ENCODE measurements around the gene RASSF10.

RASSF10 gene

GRCh38 chr11:12966002-12966401 is 43.1 kb upstream of the RASSF10 start:
- TF ChIP-seq POLR2AphosphoS5 (IDR thresholded peaks at IDR 0.05; ENCODE audit: low read depth) (no peak), CTCF (IDR thresholded peaks at IDR 0.05; ENCODE audit: insufficient read depth, low read length) (no peak), GABPA (IDR thresholded peaks at IDR 0.05; ENCODE audit: low read depth) (no peak), REST (IDR thresholded peaks at IDR 0.05; ENCODE audit: insufficient replicate concordance, low read depth) (no peak)

GRCh38 chr11:12968101-12968500 is 41.0 kb upstream of the RASSF10 start:
- TF ChIP-seq POLR2AphosphoS5 (IDR thresholded peaks at IDR 0.05; ENCODE audit: low read depth) (no peak), REST (IDR thresholded peaks at IDR 0.05; ENCODE audit: insufficient replicate concordance, low read depth) (no peak), SPI1 (IDR thresholded peaks at IDR 0.05; ENCODE audit: borderline replicate concordance, low read depth) (no peak), CTCF (IDR thresholded peaks at IDR 0.05; ENCODE audit: insufficient read depth, low read length) (no peak), GABPA (IDR thresholded peaks at IDR 0.05; ENCODE audit: low read depth) (no peak)
- no peak for DNase-seq (ENCODE audit: low read depth in 1 of 2, low spot score in 1 of 2)
- no peak overlapping the region for H3K27ac ChIP-seq (replicated peaks)
- H3K4me3 ChIP-seq (replicated peaks; ENCODE audit: insufficient read depth, low read length): no peak overlapping the region
- no peaks in the 10 kb centered on the region for H3K27me3 ChIP-seq (ENCODE audit: insufficient read depth, poor library complexity, severe bottlenecking)

More at GRCh38 chr11:12966002-12966401, 43.1 kb upstream of the RASSF10 start:
- H3K27ac ChIP-seq (replicated peaks): no peak overlapping the region
- no peak overlapping the region for H3K4me3 ChIP-seq (replicated peaks; ENCODE audit: insufficient read depth, low read length)
- DNase-seq (ENCODE audit: low read depth in 1 of 2, low spot score in 1 of 2): no peak
- no peaks in the 10 kb centered on the region for H3K27me3 ChIP-seq (ENCODE audit: insufficient read depth, poor library complexity, severe bottlenecking)

GRCh38 chr11:12968826-12969225 is 40.3 kb upstream of the RASSF10 start:
- H3K27ac ChIP-seq (replicated peaks): no peak overlapping the region
- no peak for TF ChIP-seq CTCF (IDR thresholded peaks at IDR 0.05; ENCODE audit: insufficient read depth, low read length)
- no peak for TF ChIP-seq POLR2AphosphoS5 (IDR thresholded peaks at IDR 0.05; ENCODE audit: low read depth)
- TF ChIP-seq SPI1 (IDR thresholded peaks at IDR 0.05; ENCODE audit: borderline replicate concordance, low read depth): no peak
- no peak for TF ChIP-seq GABPA (IDR thresholded peaks at IDR 0.05; ENCODE audit: low read depth)
- no peak for TF ChIP-seq REST (IDR thresholded peaks at IDR 0.05; ENCODE audit: insufficient replicate concordance, low read depth)
- no peak overlapping the region for H3K4me3 ChIP-seq (replicated peaks; ENCODE audit: insufficient read depth, low read length)
- DNase-seq (ENCODE audit: low read depth in 1 of 2, low spot score in 1 of 2): no peak
- H3K27me3 ChIP-seq (ENCODE audit: insufficient read depth, poor library complexity, severe bottlenecking): no peaks in the 10 kb centered on the region
